ENCODE data around the gene CDK6. TPM values are rescaled to one million over a fixed set of nuclear protein-coding genes. Genes with fewer than 3 reads are reported as not detected.
A peak's percentile ranks its signal among the peaks of the same experiment; 100 is the strongest.

The CDK6 gene
- total and polyA plus RNA-seq, 9 of the 15 experiments (the other 6 are each of a cell fraction or from before 2014, with no cell fraction given) = 7.6 to 109 (median 44.4) TPM

DNA sequence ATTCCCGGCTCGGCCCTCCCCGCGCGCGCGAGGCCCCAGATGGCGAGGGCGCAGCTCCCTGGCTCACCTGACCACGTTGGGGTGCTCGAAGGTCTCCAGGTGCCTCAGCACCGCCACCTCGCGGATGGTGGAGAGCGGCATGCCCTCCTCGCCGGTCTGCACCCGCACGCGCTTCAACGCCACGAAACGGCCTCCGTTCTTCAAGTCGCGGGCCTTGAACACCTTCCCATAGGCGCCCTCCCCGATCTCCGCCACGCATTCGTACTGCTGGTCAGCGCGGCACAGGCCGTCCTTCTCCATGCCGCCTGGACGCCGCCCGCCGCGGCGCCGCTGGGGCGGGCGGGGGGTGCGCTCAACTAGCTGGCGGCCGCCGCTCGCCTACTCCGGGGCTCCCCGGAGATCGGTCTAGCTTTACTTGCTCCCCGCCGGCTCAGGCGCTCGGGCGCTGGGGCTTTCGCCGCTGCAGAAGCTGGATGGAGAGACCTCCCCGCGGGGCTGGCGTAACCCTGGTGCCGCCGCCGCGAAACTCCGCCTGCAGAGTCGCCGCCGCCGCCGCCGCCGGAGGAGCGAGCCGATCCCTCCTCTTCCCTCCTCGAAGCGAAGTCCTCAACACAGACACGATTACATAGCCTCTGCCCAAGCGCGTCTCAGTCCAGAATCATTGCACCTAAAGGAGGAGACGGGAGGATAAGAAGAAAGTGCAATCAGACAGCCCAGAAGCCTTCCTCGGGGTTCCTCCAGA is 3.2 kb downstream of the CDK6 start (continued):
- TF ChIP-seq, protein P1, sequence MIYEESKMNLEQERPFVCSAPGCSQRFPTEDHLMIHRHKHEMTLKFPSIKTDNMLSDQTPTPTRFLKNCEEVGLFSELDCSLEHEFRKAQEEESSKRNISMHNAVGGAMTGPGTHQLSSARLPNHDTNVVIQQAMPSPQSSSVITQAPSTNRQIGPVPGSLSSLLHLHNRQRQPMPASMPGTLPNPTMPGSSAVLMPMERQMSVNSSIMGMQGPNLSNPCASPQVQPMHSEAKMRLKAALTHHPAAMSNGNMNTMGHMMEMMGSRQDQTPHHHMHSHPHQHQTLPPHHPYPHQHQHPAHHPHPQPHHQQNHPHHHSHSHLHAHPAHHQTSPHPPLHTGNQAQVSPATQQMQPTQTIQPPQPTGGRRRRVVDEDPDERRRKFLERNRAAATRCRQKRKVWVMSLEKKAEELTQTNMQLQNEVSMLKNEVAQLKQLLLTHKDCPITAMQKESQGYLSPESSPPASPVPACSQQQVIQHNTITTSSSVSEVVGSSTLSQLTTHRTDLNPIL (CRISPR knock-in tag; IDR thresholded peaks at IDR 0.05) = no peak
- TF ChIP-seq RHOXF2B (CRISPR knock-in tag; conservative IDR thresholded peaks at IDR 0.05) (no peak), ZNF77 (CRISPR knock-in tag; IDR thresholded peaks at IDR 0.05) (no peak), FIP1L1 (IDR thresholded peaks at IDR 0.05; ENCODE audit: low read depth, low read length, poor library complexity, severe bottlenecking) (peak; percentile 54), RBM15 (IDR thresholded peaks at IDR 0.05; ENCODE audit: insufficient read depth, low read length) (no peak), ZNF785 (CRISPR knock-in tag; IDR thresholded peaks at IDR 0.05) (no peak), RBM22 (IDR thresholded peaks at IDR 0.05; ENCODE audit: low read depth, low read length, poor library complexity, severe bottlenecking) (peak; percentile 61), ZNF134 (CRISPR knock-in tag; conservative IDR thresholded peaks at IDR 0.05) (no peak), KAT7 (CRISPR knock-in tag; IDR thresholded peaks at IDR 0.05; ENCODE audit: borderline replicate concordance) (no peak), ZNF436 (CRISPR knock-in tag; IDR thresholded peaks at IDR 0.05) (no peak), ZSCAN29 (IDR thresholded peaks at IDR 0.05) (no peak), JUNB (CRISPR knock-in tag; conservative IDR thresholded peaks at IDR 0.05) (no peak), EP300 (IDR thresholded peaks at IDR 0.05; ENCODE audit: low read length) (no peak), ZNF668 (CRISPR knock-in tag; IDR thresholded peaks at IDR 0.05) (no peak), HMGN3 (IDR thresholded peaks at IDR 0.05; ENCODE audit: borderline replicate concordance, extremely low read depth, insufficient read length, low read depth, low read length) (no peak)
- TF ChIP-seq, protein P2, sequence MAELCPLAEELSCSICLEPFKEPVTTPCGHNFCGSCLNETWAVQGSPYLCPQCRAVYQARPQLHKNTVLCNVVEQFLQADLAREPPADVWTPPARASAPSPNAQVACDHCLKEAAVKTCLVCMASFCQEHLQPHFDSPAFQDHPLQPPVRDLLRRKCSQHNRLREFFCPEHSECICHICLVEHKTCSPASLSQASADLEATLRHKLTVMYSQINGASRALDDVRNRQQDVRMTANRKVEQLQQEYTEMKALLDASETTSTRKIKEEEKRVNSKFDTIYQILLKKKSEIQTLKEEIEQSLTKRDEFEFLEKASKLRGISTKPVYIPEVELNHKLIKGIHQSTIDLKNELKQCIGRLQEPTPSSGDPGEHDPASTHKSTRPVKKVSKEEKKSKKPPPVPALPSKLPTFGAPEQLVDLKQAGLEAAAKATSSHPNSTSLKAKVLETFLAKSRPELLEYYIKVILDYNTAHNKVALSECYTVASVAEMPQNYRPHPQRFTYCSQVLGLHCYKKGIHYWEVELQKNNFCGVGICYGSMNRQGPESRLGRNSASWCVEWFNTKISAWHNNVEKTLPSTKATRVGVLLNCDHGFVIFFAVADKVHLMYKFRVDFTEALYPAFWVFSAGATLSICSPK (IDR thresholded peaks at IDR 0.05; ENCODE audit: borderline replicate concordance) = no peak
- TF ChIP-seq, protein P3, sequence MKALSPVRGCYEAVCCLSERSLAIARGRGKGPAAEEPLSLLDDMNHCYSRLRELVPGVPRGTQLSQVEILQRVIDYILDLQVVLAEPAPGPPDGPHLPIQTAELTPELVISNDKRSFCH (CRISPR knock-in tag; IDR thresholded peaks at IDR 0.05) = no peak
- TF ChIP-seq, protein P3 (tag; IDR thresholded peaks at IDR 0.05) = no peak
- TF ChIP-seq, protein P4, sequence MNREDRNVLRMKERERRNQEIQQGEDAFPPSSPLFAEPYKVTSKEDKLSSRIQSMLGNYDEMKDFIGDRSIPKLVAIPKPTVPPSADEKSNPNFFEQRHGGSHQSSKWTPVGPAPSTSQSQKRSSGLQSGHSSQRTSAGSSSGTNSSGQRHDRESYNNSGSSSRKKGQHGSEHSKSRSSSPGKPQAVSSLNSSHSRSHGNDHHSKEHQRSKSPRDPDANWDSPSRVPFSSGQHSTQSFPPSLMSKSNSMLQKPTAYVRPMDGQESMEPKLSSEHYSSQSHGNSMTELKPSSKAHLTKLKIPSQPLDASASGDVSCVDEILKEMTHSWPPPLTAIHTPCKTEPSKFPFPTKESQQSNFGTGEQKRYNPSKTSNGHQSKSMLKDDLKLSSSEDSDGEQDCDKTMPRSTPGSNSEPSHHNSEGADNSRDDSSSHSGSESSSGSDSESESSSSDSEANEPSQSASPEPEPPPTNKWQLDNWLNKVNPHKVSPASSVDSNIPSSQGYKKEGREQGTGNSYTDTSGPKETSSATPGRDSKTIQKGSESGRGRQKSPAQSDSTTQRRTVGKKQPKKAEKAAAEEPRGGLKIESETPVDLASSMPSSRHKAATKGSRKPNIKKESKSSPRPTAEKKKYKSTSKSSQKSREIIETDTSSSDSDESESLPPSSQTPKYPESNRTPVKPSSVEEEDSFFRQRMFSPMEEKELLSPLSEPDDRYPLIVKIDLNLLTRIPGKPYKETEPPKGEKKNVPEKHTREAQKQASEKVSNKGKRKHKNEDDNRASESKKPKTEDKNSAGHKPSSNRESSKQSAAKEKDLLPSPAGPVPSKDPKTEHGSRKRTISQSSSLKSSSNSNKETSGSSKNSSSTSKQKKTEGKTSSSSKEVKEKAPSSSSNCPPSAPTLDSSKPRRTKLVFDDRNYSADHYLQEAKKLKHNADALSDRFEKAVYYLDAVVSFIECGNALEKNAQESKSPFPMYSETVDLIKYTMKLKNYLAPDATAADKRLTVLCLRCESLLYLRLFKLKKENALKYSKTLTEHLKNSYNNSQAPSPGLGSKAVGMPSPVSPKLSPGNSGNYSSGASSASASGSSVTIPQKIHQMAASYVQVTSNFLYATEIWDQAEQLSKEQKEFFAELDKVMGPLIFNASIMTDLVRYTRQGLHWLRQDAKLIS (CRISPR knock-in tag; IDR thresholded peaks at IDR 0.05) = no peak
- TF ChIP-seq, protein P5, sequence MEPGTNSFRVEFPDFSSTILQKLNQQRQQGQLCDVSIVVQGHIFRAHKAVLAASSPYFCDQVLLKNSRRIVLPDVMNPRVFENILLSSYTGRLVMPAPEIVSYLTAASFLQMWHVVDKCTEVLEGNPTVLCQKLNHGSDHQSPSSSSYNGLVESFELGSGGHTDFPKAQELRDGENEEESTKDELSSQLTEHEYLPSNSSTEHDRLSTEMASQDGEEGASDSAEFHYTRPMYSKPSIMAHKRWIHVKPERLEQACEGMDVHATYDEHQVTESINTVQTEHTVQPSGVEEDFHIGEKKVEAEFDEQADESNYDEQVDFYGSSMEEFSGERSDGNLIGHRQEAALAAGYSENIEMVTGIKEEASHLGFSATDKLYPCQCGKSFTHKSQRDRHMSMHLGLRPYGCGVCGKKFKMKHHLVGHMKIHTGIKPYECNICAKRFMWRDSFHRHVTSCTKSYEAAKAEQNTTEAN (CRISPR knock-in tag; IDR thresholded peaks at IDR 0.05) = no peak

Data from K562 (cell line).